GM12892 (cell line): ENCODE data around the gene C10orf90.

ENCODE experiments used
- POLR2A ChIP-seq: IDR thresholded peaks from 2 replicates; pipeline ENCODE4 v1.6.1; 2011; ENCODE audit warnings: low read depth, low read length, control low read depth
- POLR2AphosphoS5 ChIP-seq: IDR thresholded peaks from 2 replicates; pipeline ENCODE4 v1.6.1; 2011; ENCODE audit warnings: low read depth, low read length, control low read depth
- TAF1 ChIP-seq: IDR thresholded peaks from 2 replicates; pipeline ENCODE4 v1.6.1; 2011; ENCODE audit warnings: low read depth, mild to moderate bottlenecking, control low read depth, low read length, borderline replicate concordance

DNA sequence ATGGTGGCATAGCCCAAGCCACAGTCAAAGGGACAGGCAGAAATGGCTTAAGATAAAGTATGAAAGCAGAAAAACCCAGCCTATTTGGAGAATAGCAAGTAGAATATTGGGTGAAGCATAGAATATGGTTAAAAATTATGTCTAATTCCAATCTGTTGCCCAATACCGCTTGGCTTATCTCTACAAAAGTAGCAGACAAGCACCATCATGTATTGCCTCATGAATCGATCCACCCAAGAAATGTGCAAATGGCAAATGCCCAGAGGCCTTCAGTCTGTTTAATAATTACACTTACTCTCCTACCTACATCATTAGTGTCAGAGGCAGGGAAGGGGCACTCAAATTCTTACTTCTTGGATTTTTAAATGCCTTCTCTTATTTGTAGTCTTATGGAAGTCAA is 151.3 kb downstream of the C10orf90 start:
- TF ChIP-seq POLR2A (no peak), POLR2AphosphoS5 (no peak), TAF1 (no peak)
